AG04450 (cell line): ENCODE measurements around the gene NPIPB2. TPM values are rescaled to one million over a fixed set of nuclear protein-coding genes. Genes with fewer than 3 reads are reported as not detected.

ENCODE experiments used
- CTCF ChIA-PET: fragments of 300-600, 350-600 bp; formaldehyde crosslinking; extraction: SDS; loops from one replicate; lab custom pipeline; 2022; ENCODE audit warnings: antibody characterized with exemption, inconsistent platforms; lab: Charles Lee
- POLR2A ChIA-PET: fragments of 350-600 bp; formaldehyde crosslinking; extraction: SDS; loops from one replicate; lab custom pipeline; 2021; ENCODE audit warnings: antibody characterized with exemption, inconsistent platforms; lab: Yijun Ruan, JAX
- DNase-seq: peaks from one replicate; pipeline ENCODE4 v3.0.0-alpha.2; 2011; ENCODE audit warnings: low read depth, low spot score
- H3K27ac ChIP-seq: one replicate; pipeline ENCODE4 v1.5.1; 2012; ENCODE audit warnings: low read depth, low read length, control low read depth
- H3K27me3 ChIP-seq: one replicate; pipeline ENCODE4 v1.6.0; 2012; ENCODE audit warnings: low read length; ENCODE audit not compliant: control insufficient read depth, insufficient read depth
- H3K4me3 ChIP-seq: 2 replicates; pipeline ENCODE4 v1.5.1; 2011; ENCODE audit warnings: mild to moderate bottlenecking, low read depth, low read length, control low read depth
- H3K9me3 ChIP-seq: 2 replicates; pipeline ENCODE4 v1.5.1; 2012; ENCODE audit warnings: low read length; ENCODE audit not compliant: control insufficient read depth, insufficient read depth
- CTCF ChIP-seq: IDR thresholded peaks from 2 replicates; pipeline ENCODE4 v1.5.1; 2011; ENCODE audit warnings: low read depth, low read length, control low read depth, inconsistent platforms
- polyA plus RNA-seq: library from polyadenylated mRNA; depleted of rRNA; stranded (reverse); fragments of >200 nt; gene quantifications from 2 replicates; pipeline ENCODE4 v1.2.3, GENCODE V29; 2011

The NPIPB2 gene
- polyA plus RNA-seq, 1 experiment = 5.2 TPM

- POLR2A ChIA-PET = interaction anchor here (0.5 kb wide), 1 partner anchor 15 kb away, joined by 3 read pairs; no protein-coding TSS in a partner anchor
- peak overlapping the region; percentile 12 for H3K27ac ChIP-seq
- DNase-seq = no peak
- H3K27me3 ChIP-seq = peaks cover 2% of the 10 kb centered on the region
- peak overlapping the region; percentile 57 for H3K4me3 ChIP-seq
- no peak for TF ChIP-seq CTCF
- CTCF ChIA-PET = interaction anchor here (1.1 kb wide), 1 partner anchor 178 kb away, joined by 3 read pairs; no protein-coding TSS in a partner anchor
- H3K9me3 ChIP-seq = no peaks in the 10 kb centered on the region
Measured at GRCh38 chr16:11916524-11917285, 25.1 kb downstream of the NPIPB2 start.

- CTCF ChIA-PET = interaction anchor here (0.7 to 1.1 kb wide), 3 partner anchors 152 to 179 kb away, joined by 3 to 6 read pairs (median 3); no protein-coding TSS in a partner anchor
- H3K4me3 ChIP-seq = peak within 1 kb of the TSS; percentile 91
- POLR2A ChIA-PET = interaction anchor here (0.6 kb wide), 1 partner anchor 18 kb away, joined by 3 read pairs; no protein-coding TSS in a partner anchor
- DNase-seq = peak; percentile 94
- H3K27ac ChIP-seq = peak within 1 kb of the TSS; percentile 57
- no peak for TF ChIP-seq CTCF
- no peaks in the 10 kb centered on the region for H3K9me3 ChIP-seq
- peaks cover 2% of the 10 kb centered on the region for H3K27me3 ChIP-seq
Measured at GRCh38 chr16:11915644-11916523, 26.0 kb downstream of the NPIPB2 start, which contains the start of gene GSPT1. Gene GSPT1 (minus strand): TSS chr16:11915956. CDS start chr16:11915720, 236 bp downstream.

GRCh38 chr16:11915114-11915643, 26.7 kb downstream of the NPIPB2 start:
- no peaks in the 10 kb centered on the region for H3K9me3 ChIP-seq
- peaks cover 2% of the 10 kb centered on the region for H3K27me3 ChIP-seq
- H3K27ac ChIP-seq = no peak overlapping the region
- ChIA-PET CTCF (interaction anchor here (0.7 to 1.1 kb wide), 2 partner anchors 153 to 154 kb away, joined by 3 to 6 read pairs; no protein-coding TSS in a partner anchor), POLR2A (no interaction called here)
- H3K4me3 ChIP-seq = peak overlapping the region; percentile 91
- TF ChIP-seq CTCF = no peak
- DNase-seq = no peak

- H3K4me3 ChIP-seq = peak overlapping the region; percentile 91
- no peak for TF ChIP-seq CTCF
- ChIA-PET CTCF (interaction anchor here (1.7 kb wide), 1 partner anchor 153 kb away, joined by 6 read pairs; no protein-coding TSS in a partner anchor), POLR2A (no interaction called here)
- H3K27ac ChIP-seq = no peak overlapping the region
- no peak for DNase-seq
- H3K27me3 ChIP-seq = no peaks in the 10 kb centered on the region
- no peaks in the 10 kb centered on the region for H3K9me3 ChIP-seq
Measured at GRCh38 chr16:11914210-11915113, 27.4 kb downstream of the NPIPB2 start.
